ENCODE measurements around the gene SEC24D.

The SEC24D gene

GRCh38 chr4:118755438-118756226 lies 80.3 kb downstream of the SEC24D start:
- in situ Hi-C loops (cut with HindIII; ENCODE audit: low pct_ligation_motif_present, low sequenced_read_pairs), result loop anchor here (25.0 kb wide), 1 partner anchor 207 kb away; no protein-coding TSS in a partner anchor
- H3K27me3 ChIP-seq (replicated peaks), result no peaks in the 10 kb centered on the region
- no peak overlapping the region for H3K4me3 ChIP-seq (ENCODE audit: low read depth, low read length)
- no peak for TF ChIP-seq CTCF (IDR thresholded peaks at IDR 0.05; ENCODE audit: low read depth, low read length, missing control alignments)
- no peak for DNase-seq
- no peak overlapping the region for H3K27ac ChIP-seq
- H3K36me3 ChIP-seq (replicated peaks), result peaks cover 48% of the 10 kb centered on the region

GRCh38 chr4:118754890-118755289 lies 81.0 kb downstream of the SEC24D start:
- peak overlapping the region; percentile 39 for H3K27ac ChIP-seq
- TF ChIP-seq CTCF (IDR thresholded peaks at IDR 0.05; ENCODE audit: low read depth, low read length, missing control alignments), result no peak
- in situ Hi-C loops (cut with HindIII; ENCODE audit: low pct_ligation_motif_present, low sequenced_read_pairs), result loop anchor here (25.0 kb wide), 1 partner anchor 207 kb away; no protein-coding TSS in a partner anchor
- DNase-seq, result no peak
- no peak overlapping the region for H3K4me3 ChIP-seq (ENCODE audit: low read depth, low read length)
- H3K27me3 ChIP-seq (replicated peaks), result no peaks in the 10 kb centered on the region
- peaks cover 49% of the 10 kb centered on the region for H3K36me3 ChIP-seq (replicated peaks)

GRCh38 chr4:118753685-118754084 lies 82.2 kb downstream of the SEC24D start:
- Histone ChIP-seq H3K36me3 (replicated peaks) (peaks cover 55% of the 10 kb centered on the region), H3K27ac (peak overlapping the region; percentile 65), H3K27me3 (replicated peaks) (no peaks in the 10 kb centered on the region), H3K4me3 (ENCODE audit: low read depth, low read length) (no peak overlapping the region)
- DNase-seq, result no peak
- no peak for TF ChIP-seq CTCF (IDR thresholded peaks at IDR 0.05; ENCODE audit: low read depth, low read length, missing control alignments)
- in situ Hi-C loops (cut with HindIII; ENCODE audit: low pct_ligation_motif_present, low sequenced_read_pairs), result loop anchor here (25.0 kb wide), 1 partner anchor 209 kb away; no protein-coding TSS in a partner anchor

- H3K27ac ChIP-seq, result peak overlapping the region; percentile 65
Observed at GRCh38 chr4:118753096-118753495, 82.8 kb downstream of the SEC24D start.

GRCh38 chr4:118752551-118752950 lies 83.4 kb downstream of the SEC24D start:
- no peaks in the 10 kb centered on the region for H3K27me3 ChIP-seq (replicated peaks)
- peak overlapping the region; percentile 65 for H3K27ac ChIP-seq
- DNase-seq, result peak; percentile 41
- peaks cover 54% of the 10 kb centered on the region for H3K36me3 ChIP-seq (replicated peaks)
- no peak overlapping the region for H3K4me3 ChIP-seq (ENCODE audit: low read depth, low read length)
- TF ChIP-seq CTCF (IDR thresholded peaks at IDR 0.05; ENCODE audit: low read depth, low read length, missing control alignments), result no peak
- in situ Hi-C loops (cut with HindIII; ENCODE audit: low pct_ligation_motif_present, low sequenced_read_pairs), result loop anchor here (25.0 kb wide), 1 partner anchor 210 kb away; no protein-coding TSS in a partner anchor

More at GRCh38 chr4:118753096-118753495, 82.8 kb downstream of the SEC24D start:
- TF ChIP-seq CTCF (IDR thresholded peaks at IDR 0.05; ENCODE audit: low read depth, low read length, missing control alignments), result no peak
- Histone ChIP-seq H3K4me3 (ENCODE audit: low read depth, low read length) (no peak overlapping the region), H3K36me3 (replicated peaks) (peaks cover 55% of the 10 kb centered on the region), H3K27me3 (replicated peaks) (no peaks in the 10 kb centered on the region)
- DNase-seq, result no peak
- in situ Hi-C loops (cut with HindIII; ENCODE audit: low pct_ligation_motif_present, low sequenced_read_pairs), result loop anchor here (25.0 kb wide), 1 partner anchor 209 kb away; no protein-coding TSS in a partner anchor

Data from brain microvascular endothelial cell (primary cell).